GM10266 (cell line): Measurements from ENCODE around the gene GPS2.
"Not testable (repeated sequence)": the region's sequence is repeated elsewhere in the genome, so short reads cannot be mapped to it uniquely, and the experiment has no call there.

Source experiments
- DNase-seq: peaks from one replicate; pipeline ENCODE4 v3.0.0; 2012; ENCODE audit errors: extremely low spot score
- TF ChIP-seq, protein P1 (sequence below): IDR thresholded peaks from 2 replicates; pipeline ENCODE4 v1.5.1; 2012; ENCODE audit warnings: mild to moderate bottlenecking, low read depth; ENCODE audit not compliant: control insufficient read depth, insufficient read depth; ENCODE audit errors: missing control alignments

Gene GPS2

DNA sequence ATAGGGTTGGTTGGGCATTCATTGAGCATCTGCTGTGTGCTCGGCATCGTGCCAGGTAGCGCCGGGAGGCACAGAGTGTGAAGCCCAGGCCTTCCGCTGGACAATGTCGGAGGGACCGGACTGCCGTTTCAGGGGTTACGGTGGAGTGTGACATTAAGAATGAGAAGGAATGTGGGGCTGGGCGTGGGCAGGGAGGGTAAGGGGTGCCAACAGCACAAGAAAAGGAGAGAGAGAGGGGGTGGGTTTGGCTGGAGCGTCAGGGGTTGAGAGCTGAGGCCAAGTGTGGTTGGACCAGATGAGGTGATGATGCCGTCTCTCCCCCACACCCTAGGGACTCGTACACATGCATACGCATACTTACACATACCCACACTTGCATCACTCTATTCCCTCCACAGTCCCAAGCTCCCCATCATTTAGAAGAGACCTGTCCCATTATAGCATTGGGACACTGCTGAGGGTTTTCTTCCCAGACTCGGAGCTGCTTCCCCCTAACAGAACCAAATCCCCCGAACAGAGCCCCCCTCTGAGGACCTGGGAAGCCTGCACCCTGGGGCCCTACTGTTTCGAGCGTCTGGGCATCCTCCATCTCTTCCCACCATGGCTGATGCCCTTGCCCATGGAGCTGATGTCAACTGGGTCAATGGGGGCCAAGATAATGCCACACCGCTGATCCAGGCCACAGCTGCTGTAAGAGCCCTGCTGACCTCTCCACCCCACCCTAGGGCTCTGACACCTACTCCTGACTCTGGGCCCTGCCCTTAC is 33.5 kb upstream of the GPS2 start:
- TF ChIP-seq, protein P1, sequence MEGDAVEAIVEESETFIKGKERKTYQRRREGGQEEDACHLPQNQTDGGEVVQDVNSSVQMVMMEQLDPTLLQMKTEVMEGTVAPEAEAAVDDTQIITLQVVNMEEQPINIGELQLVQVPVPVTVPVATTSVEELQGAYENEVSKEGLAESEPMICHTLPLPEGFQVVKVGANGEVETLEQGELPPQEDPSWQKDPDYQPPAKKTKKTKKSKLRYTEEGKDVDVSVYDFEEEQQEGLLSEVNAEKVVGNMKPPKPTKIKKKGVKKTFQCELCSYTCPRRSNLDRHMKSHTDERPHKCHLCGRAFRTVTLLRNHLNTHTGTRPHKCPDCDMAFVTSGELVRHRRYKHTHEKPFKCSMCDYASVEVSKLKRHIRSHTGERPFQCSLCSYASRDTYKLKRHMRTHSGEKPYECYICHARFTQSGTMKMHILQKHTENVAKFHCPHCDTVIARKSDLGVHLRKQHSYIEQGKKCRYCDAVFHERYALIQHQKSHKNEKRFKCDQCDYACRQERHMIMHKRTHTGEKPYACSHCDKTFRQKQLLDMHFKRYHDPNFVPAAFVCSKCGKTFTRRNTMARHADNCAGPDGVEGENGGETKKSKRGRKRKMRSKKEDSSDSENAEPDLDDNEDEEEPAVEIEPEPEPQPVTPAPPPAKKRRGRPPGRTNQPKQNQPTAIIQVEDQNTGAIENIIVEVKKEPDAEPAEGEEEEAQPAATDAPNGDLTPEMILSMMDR, result no peak
- DNase-seq, result no peak

DNA sequence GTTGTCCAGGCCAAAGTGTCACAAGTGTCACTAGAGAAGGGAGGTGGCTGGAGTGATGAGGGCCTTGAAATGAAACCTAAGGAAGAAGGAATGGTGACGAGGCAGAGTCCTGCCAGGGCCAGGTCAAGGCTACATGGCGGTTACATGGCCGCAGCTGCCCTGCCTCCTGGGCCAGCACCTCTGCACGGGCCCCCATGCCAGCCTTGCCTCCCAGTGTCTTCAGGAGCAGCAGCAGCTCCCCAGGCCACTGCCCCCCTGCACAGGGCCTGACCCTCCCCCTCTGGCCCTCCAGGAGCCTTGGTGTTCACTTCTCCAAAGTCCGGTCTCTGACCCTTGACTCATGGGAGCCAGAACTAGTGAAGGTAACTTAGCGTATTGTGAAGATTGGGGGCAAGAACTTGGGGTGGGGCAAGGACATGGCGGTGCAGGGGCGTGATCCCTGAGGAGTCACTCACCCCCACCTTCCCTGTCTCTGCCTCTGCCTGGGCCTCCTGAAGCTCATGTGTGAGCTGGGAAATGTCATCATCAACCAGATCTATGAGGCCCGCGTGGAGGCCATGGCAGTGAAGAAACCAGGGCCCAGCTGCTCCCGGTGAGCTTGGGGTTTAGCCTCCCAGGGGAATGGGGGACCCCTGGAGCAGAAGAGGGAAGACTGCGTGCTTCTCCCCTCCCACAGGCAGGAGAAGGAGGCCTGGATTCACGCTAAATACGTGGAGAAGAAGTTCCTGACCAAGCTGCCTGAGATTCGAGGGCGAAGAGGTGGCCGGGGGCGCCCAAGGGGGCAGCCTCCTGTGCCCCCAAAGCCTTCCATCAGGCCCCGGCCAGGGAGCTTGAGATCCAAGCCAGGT is 32.7 kb upstream of the GPS2 start:
- TF ChIP-seq, protein P1, result no peak
- DNase-seq, result no peak

DNA sequence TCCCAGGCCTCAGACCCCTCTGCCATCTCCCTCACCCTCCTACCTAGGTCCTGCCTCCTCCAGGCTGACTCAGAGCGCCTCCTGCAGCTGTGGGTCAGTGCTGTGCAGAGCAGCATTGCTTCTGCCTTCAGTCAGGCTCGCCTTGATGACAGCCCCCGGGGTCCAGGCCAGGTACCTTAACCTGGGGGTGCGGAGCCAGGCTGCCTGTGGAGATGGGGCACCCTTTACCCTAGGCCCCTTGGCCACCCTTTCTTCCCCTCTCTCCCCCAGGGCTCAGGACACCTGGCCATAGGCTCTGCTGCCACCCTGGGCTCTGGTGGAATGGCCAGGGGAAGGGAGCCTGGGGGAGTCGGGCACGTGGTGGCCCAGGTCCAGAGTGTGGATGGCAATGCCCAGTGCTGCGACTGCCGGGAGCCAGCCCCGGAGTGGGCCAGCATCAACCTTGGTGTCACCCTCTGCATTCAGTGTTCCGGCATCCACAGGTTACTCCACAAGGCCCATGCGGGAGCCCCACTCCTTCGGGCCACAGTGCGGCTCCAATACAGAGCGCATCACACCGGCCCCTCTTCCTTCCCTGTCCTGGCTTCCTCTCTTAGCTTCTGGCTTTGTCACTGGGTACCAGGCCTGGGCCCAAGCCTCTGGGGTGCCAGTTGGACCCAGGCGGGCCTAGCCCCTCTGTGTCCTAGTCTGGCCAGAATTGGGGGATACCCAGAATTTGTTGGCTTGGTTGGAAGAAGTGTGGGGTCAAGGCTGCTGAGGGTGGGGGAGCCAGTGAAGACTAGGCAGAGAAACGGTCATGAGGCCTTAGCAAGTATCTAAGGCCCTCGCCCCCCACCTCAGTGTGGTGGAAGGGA is 31.8 kb upstream of the GPS2 start:
- no peak for DNase-seq
- TF ChIP-seq, protein P1, result no peak

DNA sequence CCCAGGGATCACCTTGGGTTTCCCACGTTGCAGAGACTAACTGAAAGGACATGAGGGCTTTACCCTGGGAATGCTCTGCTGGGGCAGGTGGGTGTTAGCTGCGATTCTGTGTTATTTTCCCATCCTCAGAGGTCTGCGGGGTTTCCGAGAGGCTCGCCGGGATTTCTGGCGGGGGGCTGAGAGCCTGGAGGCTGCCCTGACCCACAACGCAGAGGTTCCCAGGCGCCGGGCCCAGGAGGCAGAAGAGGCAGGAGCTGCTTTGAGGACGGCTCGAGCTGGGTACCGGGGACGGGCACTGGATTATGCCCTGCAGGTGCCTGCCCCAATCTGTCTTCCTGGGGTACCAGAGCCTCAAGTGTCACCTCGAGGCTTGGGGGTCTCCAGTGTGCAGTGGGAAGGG is 28.1 kb upstream of the GPS2 start:
- TF ChIP-seq, protein P1, result no peak
- no peak for DNase-seq

DNA sequence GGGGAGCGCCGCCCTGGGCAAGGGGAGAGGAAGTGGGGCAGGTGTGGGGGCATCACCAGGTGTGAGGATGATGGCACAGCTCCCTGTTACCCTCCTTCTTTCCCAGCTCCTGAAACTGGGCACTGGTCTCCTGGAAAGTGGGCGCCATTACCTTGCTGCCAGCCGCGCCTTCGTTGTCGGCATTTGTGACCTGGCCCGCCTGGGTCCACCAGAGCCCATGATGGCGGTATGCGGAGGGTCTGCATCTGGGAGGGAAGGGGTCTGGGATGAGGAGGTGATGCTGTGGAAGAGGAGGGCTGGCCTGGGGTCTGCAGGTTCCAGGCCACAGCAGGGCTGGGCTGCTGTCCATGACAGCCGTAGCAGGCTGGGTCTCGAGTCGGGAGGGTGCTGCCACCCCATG is 26.7 kb upstream of the GPS2 start:
- TF ChIP-seq, protein P1, result no peak
- no peak for DNase-seq

DNA sequence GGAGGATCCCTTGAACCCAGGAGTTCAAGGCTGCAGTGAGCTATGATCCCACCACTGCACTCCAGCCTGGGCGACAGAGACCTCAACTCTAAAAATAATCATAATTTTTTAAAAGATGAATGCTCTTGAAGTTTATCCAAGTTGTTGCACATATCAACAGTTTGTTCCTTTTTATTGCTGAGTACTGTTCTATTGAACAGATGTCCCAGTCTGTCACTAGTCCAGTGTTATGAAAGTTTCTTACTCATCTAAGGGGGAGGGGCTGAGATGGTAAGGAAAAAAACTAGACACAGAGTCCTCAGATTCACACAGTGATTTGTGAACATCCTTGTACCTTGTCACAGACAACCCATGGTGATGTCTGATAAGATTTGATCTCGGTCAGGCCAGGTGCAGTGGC is 25.0 kb upstream of the GPS2 start:
- no peak for DNase-seq
- TF ChIP-seq, protein P1, result no peak

DNA sequence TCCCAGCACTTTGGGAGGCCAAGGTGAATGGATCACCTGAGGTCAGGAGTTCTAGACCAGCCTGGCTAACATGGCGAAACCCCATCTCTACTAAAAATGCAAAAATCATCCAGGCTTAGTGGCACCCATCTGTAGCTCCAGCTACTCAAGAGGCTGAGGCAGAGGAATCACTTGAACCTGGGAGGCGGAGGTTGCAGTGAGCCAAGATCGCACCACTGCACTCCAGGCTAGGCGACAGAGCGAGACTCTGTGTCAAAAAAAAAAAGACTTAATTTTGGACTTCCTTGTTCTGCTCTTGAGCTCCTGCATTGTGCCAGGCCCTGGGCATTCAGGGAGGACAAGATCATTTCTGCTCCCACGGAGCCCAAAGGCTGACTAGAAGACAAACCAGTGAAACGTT is 22.4 kb upstream of the GPS2 start:
- not testable (repeated sequence) for DNase-seq
